SU-DHL-6 (cell line): ENCODE measurements around the gene ZP3.
"Not testable (repeated sequence)": the region's sequence is repeated elsewhere in the genome, so short reads cannot be mapped to it uniquely, and the experiment has no call there.

Experiments used
- EZH2phosphoT487 ChIP-seq: fragments of 200-600 bp; sonication (generic), shearing (Covaris generic); conservative IDR thresholded peaks from 2 replicates; pipeline ENCODE4 v1.6.1; 2018; ENCODE audit warnings: mild to moderate bottlenecking, antibody characterized with exemption, low read length, moderate library complexity, mixed read lengths
- TF ChIP-seq, protein P1 (sequence below): fragments of 200-600 bp; sonication (generic); IDR thresholded peaks from one replicate; pipeline ENCODE4 v1.5.1; 2017; ENCODE audit warnings: antibody characterized with exemption, mild to moderate bottlenecking, low read length, moderate library complexity; ENCODE audit not compliant: insufficient read depth, poor library complexity, severe bottlenecking

DNA sequence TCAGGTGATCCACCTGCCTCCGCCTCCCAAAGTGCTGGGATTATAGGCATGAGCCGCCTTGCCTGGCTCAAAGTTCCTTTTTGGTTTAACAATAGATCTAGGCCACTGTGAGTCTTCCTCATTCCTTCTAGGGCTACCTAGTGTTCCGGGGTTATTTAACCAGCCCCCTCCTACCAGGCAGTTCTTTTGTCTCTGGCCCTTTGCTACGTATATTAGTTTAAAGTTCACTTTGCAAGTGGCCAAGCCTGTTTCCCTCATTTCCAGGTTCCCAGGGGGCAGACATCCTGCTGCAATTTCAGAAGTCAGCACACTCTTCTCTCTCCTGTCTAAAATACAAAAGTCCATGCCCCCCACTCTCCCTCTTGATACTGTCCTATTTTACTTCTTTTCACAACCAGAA lies 33.8 kb downstream of the ZP3 start:
- TF ChIP-seq, protein P1, sequence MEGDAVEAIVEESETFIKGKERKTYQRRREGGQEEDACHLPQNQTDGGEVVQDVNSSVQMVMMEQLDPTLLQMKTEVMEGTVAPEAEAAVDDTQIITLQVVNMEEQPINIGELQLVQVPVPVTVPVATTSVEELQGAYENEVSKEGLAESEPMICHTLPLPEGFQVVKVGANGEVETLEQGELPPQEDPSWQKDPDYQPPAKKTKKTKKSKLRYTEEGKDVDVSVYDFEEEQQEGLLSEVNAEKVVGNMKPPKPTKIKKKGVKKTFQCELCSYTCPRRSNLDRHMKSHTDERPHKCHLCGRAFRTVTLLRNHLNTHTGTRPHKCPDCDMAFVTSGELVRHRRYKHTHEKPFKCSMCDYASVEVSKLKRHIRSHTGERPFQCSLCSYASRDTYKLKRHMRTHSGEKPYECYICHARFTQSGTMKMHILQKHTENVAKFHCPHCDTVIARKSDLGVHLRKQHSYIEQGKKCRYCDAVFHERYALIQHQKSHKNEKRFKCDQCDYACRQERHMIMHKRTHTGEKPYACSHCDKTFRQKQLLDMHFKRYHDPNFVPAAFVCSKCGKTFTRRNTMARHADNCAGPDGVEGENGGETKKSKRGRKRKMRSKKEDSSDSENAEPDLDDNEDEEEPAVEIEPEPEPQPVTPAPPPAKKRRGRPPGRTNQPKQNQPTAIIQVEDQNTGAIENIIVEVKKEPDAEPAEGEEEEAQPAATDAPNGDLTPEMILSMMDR = not testable (repeated sequence)
- not testable (repeated sequence) for TF ChIP-seq EZH2phosphoT487
